Panc1 (cell line): ENCODE data around the gene CFAP141. TPM values are rescaled to one million over a fixed set of nuclear protein-coding genes. Genes with fewer than 3 reads are reported as not detected.

ENCODE experiments used
- ATAC-seq: fragments of 200-7000 bp; cut with Tn5 transposase; 2 replicates; pipeline ENCODE4 v1.9.1; 2020; ENCODE audit warnings: mild to moderate bottlenecking, moderate library complexity
- BruUV-seq: library from RNA; stranded (reverse); fragments of 400-500 nt; replicated peaks from 2 replicates; lab custom pipeline; 2021; lab: Mats Ljungman, UMichigan
- CTCF ChIA-PET: fragments of 300-600 bp; sonication (Branson Sonifier 250); formaldehyde crosslinking; loops from one replicate; lab custom pipeline; 2022; ENCODE audit warnings: antibody characterized with exemption; lab: Charles Lee
- POLR2A ChIA-PET: fragments of 300-600 bp; sonication (Branson Sonifier 250); formaldehyde crosslinking; loops from one replicate; lab custom pipeline; 2022; ENCODE audit warnings: antibody characterized with exemption; lab: Charles Lee
- DNase-seq: peaks from one replicate; pipeline ENCODE4 v3.0.0-alpha.2; 2010; ENCODE audit warnings: low read depth, low spot score
- H3K27ac ChIP-seq: 2 replicates; pipeline ENCODE4 v1.5.1; 2011; ENCODE audit warnings: mild to moderate bottlenecking, low read length, inconsistent platforms
- H3K27me3 ChIP-seq: fragments of 200-500 bp; sonication (Bioruptor generic); 2 replicates; pipeline ENCODE4 v1.6.0; 2014; ENCODE audit warnings: low read length, inconsistent platforms; ENCODE audit not compliant: control insufficient read depth, insufficient read depth
- H3K36me3 ChIP-seq: fragments of 200-500 bp; sonication (Bioruptor generic); 2 replicates; pipeline ENCODE4 v1.5.1; 2014; ENCODE audit warnings: inconsistent platforms, mild to moderate bottlenecking, low read length, moderate library complexity; ENCODE audit not compliant: control insufficient read depth, insufficient read depth
- H3K4me1 ChIP-seq: 2 replicates; pipeline ENCODE4 v1.5.1; 2011; ENCODE audit warnings: inconsistent platforms, mild to moderate bottlenecking, low read length, moderate library complexity; ENCODE audit not compliant: control insufficient read depth, insufficient read depth
- H3K4me3 ChIP-seq, 2 experiments: 2 replicates each; pipeline ENCODE4 v1.5.1; 2011 to 2012; ENCODE audit warnings: low read depth in 2 of 2, low read length in 2 of 2, mild to moderate bottlenecking in 2 of 2, inconsistent platforms in 1 of 2, moderate library complexity in 1 of 2
- H3K9me3 ChIP-seq: fragments of 200-500 bp; sonication (Bioruptor generic); 2 replicates; pipeline ENCODE4 v1.5.1; 2014; ENCODE audit warnings: low read depth, mild to moderate bottlenecking, inconsistent platforms, low read length, moderate library complexity; ENCODE audit not compliant: control insufficient read depth, insufficient read depth
- POLR2AphosphoS5 ChIP-seq: IDR thresholded peaks from 2 replicates; pipeline ENCODE4 v1.6.1; 2012; ENCODE audit warnings: mild to moderate bottlenecking, low read depth, low read length, moderate library complexity
- REST ChIP-seq, 2 experiments: IDR thresholded peaks; 2 replicates each; pipeline ENCODE4 v1.6.1; 2011 to 2012; ENCODE audit warnings: low read depth in 2 of 2, control low read depth in 1 of 2, low read length in 1 of 2, mild to moderate bottlenecking in 1 of 2, moderate library complexity in 1 of 2; ENCODE audit not compliant: insufficient read depth in 1 of 2
- SIN3A ChIP-seq: IDR thresholded peaks from 2 replicates; pipeline ENCODE4 v1.6.1; 2012; ENCODE audit warnings: low read depth, mild to moderate bottlenecking, low read length, moderate library complexity, borderline replicate concordance; ENCODE audit not compliant: insufficient read depth
- in situ Hi-C: cut with HindIII; loops from 2 replicates; pipeline ENCODE4 v1.10.0; 2016; ENCODE audit warnings: low sequenced_read_pairs, low pct_unique_long_range_greater_than_20kb
- intact Hi-C: fragments of 100-400 bp; cut with micrococcal nuclease; formaldehyde crosslinking; loops from one replicate; pipeline ENCODE4 v1.10.0; 2022; ENCODE audit not compliant: unreplicated experiment
- total RNA-seq: library from RNA; stranded (reverse); gene quantifications from one replicate; pipeline ENCODE4 v1.2.1, GENCODE V29; 2021; ENCODE audit not compliant: unreplicated experiment
- TF ChIP-seq, protein P1 (sequence below): fragments of 450-650 bp; IDR thresholded peaks from 2 replicates; pipeline ENCODE4 v1.5.1; 2017; ENCODE audit warnings: mild to moderate bottlenecking

The CFAP141 gene
- total RNA-seq, 1 experiment from 2014 or later = not detected

DNA sequence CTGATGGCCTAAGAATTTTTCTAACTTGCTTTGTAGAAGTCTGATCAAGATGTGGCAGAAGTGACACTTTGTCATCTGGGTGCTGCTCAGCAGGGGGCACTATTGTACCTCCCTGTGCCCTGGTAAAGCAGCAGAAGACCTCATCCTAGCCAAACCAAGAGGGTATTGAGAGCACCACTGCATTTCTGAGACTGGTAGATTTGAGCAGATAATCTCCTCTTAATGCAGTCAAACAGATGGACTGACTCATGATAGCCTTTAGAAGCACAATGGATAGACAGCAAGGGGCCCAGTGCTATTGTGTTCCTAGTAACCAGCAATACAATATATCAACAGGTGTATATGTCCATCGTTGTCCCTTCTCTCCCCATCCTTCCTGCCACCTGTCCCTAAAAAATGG, 20.0 kb downstream of the CFAP141 start:
- CTCF ChIA-PET = no interaction called here
- no peak overlapping the region for H3K4me3 ChIP-seq
- POLR2A ChIA-PET = no interaction called here
- no TSS peak for BruUV-seq
- in situ Hi-C loops (no loop called here), intact Hi-C loops (no loop called here)
- no peak for ATAC-seq
- no peaks in the 10 kb centered on the region for H3K27me3 ChIP-seq
- TF ChIP-seq, protein P1, sequence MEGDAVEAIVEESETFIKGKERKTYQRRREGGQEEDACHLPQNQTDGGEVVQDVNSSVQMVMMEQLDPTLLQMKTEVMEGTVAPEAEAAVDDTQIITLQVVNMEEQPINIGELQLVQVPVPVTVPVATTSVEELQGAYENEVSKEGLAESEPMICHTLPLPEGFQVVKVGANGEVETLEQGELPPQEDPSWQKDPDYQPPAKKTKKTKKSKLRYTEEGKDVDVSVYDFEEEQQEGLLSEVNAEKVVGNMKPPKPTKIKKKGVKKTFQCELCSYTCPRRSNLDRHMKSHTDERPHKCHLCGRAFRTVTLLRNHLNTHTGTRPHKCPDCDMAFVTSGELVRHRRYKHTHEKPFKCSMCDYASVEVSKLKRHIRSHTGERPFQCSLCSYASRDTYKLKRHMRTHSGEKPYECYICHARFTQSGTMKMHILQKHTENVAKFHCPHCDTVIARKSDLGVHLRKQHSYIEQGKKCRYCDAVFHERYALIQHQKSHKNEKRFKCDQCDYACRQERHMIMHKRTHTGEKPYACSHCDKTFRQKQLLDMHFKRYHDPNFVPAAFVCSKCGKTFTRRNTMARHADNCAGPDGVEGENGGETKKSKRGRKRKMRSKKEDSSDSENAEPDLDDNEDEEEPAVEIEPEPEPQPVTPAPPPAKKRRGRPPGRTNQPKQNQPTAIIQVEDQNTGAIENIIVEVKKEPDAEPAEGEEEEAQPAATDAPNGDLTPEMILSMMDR = peak; percentile 81
- no peak for TF ChIP-seq POLR2AphosphoS5
- DNase-seq = no peak
- peaks cover 7% of the 10 kb centered on the region; the same call in 1 of the 2 replicates for H3K36me3 ChIP-seq
- H3K9me3 ChIP-seq = no peaks in the 10 kb centered on the region
- no peak overlapping the region for H3K27ac ChIP-seq
- H3K4me1 ChIP-seq = peaks cover 7% of the 10 kb centered on the region

GRCh38 chr1:154183046-154183915, 22.9 kb downstream of the CFAP141 start:
- no TSS peak for BruUV-seq
- Histone ChIP-seq H3K27me3 (no peaks in the 10 kb centered on the region), H3K36me3 (peaks cover 15% of the 10 kb centered on the region), H3K4me3 (peak overlapping the region; percentile 86 to 92), H3K4me1 (peaks cover 36% of the 10 kb centered on the region), H3K9me3 (no peaks in the 10 kb centered on the region), H3K27ac (peak overlapping the region; percentile 93)
- in situ Hi-C loops (no loop called here), intact Hi-C loops (no loop called here)
- ChIA-PET CTCF (no interaction called here), POLR2A (no interaction called here)
- DNase-seq (peak; percentile 86), ATAC-seq (peak; percentile 97)
- TF ChIP-seq POLR2AphosphoS5 (peak; percentile 87), SIN3A (no peak), REST (IDR thresholded peaks at IDR 0.05; ENCODE audit: insufficient read depth in 1 of 2, low read depth in 2 of 2, low read length in 1 of 2) (peak in 1 of 2 experiments; percentile 66; a peak in 1 of 4 replicates)
